HG03378 (cell line): Measurements from ENCODE around the gene TPRA1.
"Not testable (repeated sequence)": the region's sequence is repeated elsewhere in the genome, so short reads cannot be mapped to it uniquely, and the experiment has no call there.

Experiments used
- ATAC-seq: cut with Tn5 transposase; IDR thresholded peaks from one replicate; pipeline ENCODE4 v1.9.1; 2021; ENCODE audit warnings: mild to moderate bottlenecking, moderate library complexity; ENCODE audit not compliant: unreplicated experiment

TPRA1 gene

DNA sequence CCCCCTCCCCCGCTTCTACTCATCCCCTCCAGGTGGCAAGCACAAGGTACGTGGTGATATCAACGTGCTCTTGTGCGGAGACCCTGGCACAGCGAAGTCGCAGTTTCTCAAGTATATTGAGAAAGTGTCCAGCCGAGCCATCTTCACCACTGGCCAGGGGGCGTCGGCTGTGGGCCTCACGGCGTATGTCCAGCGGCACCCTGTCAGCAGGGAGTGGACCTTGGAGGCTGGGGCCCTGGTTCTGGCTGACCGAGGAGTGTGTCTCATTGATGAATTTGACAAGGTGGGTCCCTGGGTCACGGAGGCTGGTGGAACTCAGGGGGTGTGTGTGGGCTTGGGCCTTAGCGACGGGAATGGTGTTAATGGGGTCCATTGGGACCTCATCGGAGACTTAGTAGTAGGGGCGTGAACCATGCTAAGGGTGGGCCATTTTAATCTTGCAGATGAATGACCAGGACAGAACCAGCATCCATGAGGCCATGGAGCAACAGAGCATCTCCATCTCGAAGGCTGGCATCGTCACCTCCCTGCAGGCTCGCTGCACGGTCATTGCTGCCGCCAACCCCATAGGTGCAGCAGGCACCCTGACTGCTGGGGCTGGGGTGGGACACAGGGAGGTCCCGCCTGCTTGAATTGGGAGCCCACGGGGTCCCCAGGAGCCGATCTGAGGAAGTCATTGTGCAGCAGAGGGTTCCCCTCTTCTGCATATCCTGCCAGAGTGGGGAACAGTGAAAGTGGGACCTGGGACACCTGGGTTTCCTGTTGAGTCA, 26.5 kb upstream of the TPRA1 start:
- no peak for ATAC-seq

DNA sequence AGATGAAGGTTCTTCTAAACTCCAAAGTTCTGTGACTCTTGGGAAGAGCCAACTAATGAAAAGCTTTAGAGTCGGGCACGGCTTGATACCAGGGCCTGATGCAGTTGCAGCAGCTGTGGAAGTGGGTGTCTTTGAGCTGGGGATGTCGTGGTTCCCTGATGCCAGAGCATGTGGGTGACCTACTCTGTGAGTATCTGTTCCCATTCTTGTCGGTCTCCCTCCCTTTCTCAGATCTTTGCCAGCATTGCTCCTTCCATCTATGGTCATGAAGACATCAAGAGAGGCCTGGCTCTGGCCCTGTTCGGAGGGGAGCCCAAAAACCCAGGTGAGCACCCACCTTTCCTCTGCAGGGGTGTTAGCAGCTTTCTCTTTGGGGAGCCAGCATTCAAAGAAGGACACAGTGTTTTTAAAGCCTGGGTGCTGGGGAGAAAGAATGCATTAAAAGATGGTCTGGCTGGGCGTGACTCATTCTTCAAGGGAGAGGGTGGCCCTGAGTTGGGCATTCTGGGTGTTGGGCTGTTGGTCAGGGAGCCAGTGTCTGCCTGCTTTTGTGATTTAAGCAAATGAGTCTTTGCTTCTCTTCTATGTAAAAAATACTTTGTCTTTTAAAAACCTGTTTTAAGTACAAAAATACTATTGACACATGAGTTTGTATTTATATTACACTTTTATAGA, 25.2 kb upstream of the TPRA1 start:
- no peak for ATAC-seq

DNA sequence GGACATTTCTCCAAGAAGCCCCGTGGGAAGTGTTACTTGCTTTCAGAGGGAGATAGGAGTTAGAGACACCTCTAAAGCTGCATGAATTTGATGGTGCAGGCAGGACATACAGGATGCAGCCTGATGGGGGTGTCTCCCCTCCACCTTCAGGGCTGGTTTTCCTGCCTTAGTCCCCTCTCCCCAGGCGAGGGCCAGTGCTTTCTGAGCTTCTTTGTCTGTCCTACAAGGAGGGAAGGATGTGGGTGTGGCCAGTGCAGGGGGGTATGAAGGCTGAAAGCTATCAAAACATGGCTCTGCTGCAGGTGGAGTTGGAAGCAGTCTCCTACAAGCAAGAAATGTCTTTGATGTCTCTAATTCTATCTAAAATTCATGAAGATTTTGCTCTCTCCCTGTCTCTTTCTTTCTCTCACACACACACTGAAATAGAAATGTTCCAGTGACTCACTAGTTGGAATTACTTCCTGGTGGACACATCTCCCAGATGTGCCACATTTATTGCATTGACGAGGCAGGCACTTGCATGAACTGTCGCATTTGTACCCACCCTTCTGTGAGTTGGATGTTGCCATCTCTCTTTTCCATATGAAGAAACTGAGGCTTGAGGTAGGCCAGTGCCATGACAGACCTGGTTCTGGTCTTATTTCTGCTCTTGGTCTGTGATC, 24.5 kb upstream of the TPRA1 start:
- no peak for ATAC-seq

DNA sequence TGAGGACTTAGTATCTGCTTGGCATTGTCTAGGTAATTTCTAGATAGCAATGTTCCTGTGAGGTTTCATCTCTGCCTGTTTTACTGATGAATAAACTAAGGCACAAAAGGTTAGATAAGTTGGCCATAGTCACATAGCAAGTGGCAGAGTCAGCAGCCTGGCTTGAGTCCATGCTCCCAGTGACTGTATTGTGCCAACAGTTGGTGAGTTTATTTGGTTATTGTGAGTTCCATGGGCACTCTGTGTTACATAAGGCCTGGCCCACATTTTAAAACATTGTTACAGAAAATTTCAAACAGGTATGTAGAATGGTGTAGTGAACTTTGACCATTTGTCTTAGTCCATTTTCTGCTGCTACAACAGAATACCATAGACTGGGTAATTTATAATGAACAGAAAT, 22.9 kb upstream of the TPRA1 start:
- no peak for ATAC-seq

DNA sequence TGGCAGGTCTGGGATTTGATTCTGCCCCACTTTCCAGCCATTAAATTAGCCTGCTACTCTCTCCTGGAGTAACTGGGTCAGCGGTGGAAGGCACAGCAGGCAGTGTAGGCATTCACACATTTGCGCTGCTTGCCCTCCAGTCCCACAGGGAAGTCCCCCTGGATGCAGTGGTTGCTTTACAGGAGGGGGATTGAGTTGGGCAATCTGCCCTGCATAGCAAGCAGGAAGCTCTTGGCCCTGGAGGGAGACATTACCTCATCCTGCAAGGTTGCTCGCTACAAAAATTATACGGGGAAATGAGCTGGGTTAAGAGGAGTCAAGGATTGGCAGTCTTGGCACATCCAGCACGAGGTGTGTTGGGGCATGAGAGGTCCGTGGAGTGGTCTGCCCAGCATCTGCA, 22.4 kb upstream of the TPRA1 start:
- ATAC-seq = no peak

DNA sequence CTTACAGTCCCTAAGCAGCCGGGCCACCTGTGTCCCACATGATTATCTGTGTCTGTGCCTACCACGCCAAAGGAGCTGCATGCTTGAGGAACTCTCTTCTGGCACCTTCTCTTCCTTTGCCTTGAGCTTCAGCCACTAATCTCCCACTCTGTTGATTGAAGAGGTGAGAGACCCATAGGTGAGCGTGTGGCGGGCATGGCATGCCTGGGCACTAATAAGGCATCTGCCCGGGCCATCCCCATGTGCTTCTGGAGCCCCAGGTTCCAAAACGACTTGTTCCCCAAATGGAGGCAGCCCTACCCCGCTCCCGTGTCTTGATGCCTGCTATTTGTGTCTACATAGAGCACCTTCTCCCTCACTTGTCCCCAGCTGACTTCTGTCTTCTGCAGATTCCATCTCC, 20.7 kb upstream of the TPRA1 start:
- ATAC-seq = no peak

DNA sequence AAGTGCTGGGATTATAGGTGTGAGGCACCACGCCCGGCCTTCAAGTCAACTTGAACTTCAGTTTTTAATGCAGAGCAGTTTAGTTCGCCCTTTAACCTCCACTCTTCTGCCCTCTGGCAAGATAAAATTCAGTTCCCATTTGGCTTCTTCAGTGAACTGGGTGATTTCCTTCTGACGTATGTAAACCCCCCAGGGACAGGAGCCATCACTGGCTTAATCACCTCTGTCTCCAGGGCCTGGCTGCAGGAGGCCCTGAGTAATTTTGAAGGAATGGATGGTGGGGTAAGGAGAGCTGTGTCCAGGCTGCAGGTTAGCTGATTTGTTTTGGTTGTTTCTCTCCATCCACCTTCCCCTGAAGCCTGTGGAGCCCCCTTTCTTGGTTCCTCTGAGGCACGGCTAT, 19.6 kb upstream of the TPRA1 start:
- ATAC-seq = no peak

DNA sequence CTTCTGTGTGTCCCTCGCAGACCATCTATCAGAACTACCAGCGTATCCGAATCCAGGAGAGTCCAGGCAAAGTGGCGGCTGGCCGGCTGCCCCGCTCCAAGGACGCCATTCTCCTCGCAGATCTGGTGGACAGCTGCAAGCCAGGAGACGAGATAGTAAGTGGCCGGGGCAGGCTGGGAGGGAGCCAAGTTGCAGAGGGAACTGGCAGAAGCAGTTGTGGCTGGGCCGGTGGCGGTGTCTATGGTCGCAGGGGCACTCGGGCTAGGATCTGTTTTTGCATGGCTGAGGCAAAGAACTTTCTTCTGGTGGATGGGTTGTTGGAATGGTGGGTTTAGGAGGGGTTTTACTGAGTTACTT, 17.8 kb upstream of the TPRA1 start:
- ATAC-seq = no peak

DNA sequence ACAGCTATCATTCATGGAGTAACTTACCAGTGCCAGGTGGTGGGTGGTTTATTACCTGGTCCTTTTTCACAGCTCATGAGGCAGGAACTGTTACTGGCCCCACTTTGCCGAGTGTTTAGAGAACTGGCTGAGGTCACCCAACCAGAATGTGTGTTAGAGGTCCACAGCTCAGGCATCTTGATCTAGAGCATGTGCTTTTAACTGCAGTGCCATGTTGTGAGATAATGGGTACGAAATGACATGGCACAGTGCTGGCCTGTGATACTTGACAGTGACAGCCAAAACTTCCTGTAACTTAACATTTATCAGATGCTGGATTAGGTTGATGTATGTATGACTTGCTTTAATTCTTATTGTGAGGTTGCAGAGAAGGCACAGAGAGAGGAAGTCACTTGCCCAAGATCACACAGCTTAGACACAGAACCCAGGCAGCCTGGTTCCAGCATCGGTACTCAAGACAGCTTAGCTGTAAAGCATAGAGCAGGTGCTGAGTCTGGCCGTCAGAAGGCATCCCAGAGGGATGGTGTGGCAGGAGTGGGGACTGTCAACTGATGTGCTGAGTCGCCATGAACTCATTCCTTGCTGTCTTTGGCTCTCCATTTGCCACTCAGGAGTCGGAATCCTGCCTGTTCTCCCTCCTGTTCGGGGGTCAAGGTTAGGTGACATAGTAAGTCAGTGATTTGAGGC, 17.3 kb upstream of the TPRA1 start:
- no peak for ATAC-seq

DNA sequence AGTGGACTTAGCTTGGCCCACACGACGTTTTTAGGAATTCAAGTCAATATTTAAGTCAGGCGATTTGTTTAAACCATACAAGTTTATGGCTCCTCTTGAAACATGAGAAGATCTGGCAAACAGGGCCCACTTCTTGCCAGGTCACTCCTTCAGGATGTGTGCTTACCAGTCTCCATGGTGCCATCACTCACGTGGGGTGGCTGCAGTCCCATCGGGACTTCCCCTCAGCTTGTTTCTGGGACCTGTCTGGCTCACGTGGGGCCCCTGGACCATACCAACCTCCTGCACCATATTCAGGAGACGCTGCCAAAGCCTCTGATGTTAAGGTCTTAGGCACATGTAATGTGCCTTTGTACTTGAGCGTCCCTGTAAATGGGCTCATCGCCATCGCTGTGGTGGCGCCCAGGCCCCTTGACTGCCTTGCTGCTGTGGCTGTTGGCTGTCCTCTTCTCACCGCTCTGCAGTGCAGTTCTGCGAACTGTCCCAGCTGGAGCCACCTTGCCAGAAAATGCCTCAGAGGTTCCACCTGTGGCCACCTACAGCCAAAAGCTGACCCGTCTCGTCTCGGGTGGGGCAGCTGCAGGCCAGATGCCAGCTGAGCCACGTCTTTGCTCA, 16.6 kb upstream of the TPRA1 start:
- no peak for ATAC-seq

DNA sequence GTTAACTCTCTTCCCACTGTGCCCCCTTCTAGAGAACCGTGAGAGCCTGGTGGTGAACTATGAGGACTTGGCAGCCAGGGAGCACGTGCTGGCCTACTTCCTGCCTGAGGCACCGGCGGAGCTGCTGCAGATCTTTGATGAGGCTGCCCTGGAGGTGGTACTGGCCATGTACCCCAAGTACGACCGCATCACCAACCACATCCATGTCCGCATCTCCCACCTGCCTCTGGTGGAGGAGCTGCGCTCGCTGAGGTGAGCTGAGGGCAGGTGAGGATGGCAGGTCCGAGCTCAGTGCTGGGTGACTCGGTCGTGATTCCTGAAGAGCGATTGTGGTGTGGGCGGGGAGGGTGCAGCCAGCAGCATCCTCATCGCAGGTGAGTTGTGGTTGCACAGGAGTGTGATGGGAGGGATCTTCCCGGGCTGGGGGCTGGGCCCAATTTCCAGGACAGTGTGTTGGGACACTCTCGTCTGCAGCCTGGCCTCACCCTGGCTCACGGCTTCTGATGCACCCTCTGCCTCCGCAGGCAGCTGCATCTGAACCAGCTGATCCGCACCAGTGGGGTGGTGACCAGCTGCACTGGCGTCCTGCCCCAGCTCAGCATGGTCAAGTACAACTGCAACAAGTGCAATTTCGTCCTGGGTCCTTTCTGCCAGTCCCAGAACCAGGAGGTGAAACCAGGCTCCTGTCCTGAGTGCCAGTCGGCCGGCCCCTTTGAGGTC, 15.7 kb upstream of the TPRA1 start:
- no peak for ATAC-seq

DNA sequence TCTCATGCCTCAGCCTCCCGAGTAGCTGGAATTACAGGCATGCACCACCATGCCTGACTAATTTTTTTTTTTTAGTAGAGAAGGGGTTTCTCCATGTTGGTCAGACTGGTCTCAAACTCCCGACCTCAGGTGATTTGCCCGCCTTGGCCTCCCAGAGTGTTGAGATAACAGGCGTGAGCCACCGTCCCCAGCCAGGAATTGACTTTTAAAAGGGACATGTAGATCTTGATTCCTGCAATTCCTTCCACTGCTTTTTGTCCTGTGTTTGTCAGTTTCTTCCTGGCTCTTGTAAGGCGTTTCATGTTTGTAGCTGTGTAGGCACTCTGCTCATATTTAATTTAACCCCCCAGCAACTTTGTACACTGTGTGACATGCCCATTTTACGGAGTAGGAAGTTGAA, 15.0 kb upstream of the TPRA1 start:
- ATAC-seq = not testable (repeated sequence)

DNA sequence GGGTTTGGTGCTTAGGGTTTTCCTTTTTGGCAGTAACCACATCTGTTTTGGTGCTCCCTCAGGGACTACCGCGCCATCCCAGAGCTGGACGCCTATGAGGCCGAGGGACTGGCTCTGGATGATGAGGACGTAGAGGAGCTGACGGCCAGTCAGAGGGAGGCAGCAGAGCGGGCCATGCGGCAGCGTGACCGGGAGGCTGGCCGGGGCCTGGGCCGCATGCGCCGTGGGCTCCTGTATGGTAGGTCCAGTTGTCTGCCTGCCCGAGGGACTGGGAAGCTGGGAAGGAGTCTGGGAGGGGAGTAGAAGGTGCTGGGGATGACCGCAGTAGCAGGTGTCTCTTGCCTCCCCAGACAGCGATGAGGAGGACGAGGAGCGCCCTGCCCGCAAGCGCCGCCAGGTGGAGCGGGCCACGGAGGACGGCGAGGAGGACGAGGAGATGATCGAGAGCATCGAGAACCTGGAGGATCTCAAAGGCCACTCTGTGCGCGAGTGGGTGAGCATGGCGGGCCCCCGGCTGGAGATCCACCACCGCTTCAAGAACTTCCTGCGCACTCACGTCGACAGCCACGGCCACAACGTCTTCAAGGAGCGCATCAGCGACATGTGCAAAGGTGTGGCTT, 14.1 kb upstream of the TPRA1 start:
- no peak for ATAC-seq

DNA sequence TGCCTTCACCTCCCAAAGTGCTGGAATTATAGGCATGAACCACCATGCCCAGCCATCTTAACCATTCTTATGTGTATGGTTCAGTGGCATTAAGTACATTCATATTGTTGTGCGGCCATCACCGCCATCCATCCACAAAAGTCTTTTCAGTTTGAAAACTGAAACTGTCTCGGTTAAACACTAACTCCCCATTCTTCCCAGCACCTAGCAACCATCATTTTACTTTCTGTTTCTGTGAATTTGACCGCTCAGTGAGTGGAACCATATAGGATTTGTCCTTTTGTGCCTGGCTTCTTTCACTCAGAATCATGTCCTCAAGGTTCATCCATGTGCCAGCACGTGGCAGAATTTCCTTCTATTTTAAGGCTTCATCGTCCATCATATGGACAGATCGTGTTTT, 13.5 kb upstream of the TPRA1 start:
- ATAC-seq = no peak

DNA sequence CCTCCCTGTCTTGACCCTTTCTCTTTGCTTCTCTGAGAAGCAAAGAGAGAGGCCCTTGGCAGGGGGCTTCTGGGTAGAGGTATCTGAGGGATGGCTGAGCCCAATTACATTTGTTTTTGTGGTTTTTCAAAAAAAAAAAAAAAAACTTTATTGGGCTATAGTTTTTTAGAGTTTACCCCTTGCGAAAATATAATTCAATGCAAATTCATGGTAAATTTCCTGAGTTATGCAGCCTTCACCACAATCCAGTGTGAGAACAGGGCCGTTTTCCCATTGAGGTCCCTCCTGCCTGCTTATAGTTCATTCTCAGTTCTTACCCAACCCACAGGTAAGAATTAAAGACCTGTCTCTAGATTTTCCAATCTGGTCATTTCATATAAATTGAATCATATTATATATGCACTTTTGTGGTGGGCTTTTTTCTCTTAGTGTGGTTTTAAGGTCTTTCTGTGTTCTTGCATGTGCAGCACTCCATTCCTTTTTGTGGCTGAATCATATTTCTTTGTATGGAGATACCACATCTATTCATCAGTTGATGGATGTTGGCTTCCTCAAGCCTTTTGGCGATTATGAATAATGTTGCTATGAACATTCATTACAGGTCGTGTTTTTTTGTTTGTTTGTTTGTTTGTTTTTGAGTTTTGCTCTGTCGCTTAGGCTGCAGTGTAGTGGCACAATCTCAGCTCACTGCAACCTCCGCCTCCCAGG, 10.4 kb upstream of the TPRA1 start:
- no peak for ATAC-seq

DNA sequence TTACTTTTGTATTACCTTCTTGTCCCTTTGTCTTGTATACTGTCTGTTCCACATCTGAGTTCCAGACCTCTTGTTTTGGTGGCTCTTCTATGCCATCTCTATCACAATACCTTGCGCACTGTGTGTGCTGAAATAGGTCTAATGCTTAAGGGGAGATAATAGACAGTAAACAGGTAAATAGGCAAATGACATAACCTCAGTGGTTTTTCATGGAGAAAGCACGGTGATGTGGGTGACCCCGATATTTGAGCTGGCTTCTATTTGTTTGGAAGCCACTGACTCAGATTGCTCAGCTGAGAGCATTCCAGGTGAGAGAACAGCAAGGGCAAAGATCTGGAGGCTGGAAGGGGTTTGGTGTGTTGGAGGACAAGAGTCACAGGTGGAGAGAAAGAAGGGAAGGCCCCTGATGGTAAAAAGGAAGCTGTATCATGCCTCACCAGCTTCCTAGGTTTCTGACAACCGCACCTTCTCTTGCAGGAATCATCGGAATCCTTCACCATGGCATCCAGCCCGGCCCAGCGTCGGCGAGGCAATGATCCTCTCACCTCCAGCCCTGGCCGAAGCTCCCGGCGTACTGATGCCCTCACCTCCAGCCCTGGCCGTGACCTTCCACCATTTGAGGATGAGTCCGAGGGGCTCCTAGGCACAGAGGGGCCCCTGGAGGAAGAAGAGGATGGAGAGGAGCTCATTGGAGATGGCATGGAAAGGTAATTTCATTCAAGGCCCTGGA, 8.5 kb upstream of the TPRA1 start:
- no peak for ATAC-seq

DNA sequence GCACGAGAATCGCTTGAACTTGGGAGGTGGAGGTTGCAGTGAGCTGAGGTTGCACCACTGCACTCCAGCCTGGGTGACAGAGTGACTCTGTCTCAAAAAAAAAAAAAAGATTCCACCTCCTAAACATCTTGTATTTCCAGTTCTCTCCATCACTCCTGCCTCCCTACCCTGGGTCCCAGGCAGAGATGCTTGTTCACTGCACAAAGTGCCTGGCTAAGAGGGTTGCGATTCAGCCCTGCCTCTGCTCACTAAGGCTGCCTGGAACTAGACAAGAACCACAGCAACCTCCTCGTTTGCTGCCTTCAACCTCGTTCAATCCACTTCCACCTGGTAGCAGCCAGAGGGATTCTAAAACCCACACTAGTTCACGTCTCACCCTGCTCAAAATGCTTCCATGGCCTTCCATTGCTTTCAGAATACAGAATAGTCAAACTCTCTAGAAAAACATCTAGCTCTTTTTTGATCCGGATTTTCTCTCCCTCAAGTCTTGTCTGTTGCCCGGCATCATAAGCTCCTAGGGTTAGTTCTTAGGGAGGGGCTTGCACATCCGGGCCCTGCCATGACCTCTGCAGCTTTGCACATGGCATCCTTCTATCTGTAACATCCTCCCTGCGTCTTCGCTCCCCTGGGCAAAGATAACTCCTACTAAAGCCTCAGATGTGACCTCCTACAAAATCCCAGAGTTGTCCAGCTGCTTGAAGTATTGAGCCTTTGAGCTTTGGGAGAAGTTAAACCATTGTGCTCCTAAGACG, 6.7 kb upstream of the TPRA1 start:
- no peak for ATAC-seq

DNA sequence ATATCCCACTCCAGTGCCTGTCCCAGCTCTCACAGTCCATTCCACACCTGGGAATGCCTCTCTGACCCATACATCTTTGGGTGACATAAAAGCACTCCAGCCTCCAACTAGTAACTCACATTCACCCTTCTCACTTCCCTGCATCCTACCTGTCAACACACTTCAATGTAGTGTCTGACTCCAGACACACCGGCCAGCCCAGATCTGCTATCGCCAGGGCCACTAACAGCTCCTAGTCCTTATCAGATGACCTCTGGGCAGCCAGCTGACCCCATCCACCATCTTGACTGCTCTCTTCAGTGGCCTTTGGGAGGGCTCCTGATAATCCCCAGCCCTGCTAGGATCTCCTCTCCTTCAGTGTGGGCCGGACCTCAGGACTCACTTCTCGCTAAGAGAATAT, 4.8 kb upstream of the TPRA1 start:
- no peak for ATAC-seq
